Liver (tissue), 3 donors: ENCODE measurements around the gene DPH5.

Experiments
- CTCF ChIP-seq: fragments of 150-350 bp; IDR thresholded peaks from 2 replicates; pipeline ENCODE4 v1.5.1; 2017; ENCODE audit warnings: improper control_type of control experiment, low read depth, low read length; ENCODE audit not compliant: missing input control
- EGR1 ChIP-seq, 2 donors: IDR thresholded peaks; 2 replicates each; pipeline ENCODE4 v1.6.1; 2016 to 2018; ENCODE audit warnings: antibody characterized with exemption in 2 of 2, low read depth in 2 of 2
- FOXA1 ChIP-seq: IDR thresholded peaks from 2 replicates; pipeline ENCODE4 v1.6.1; 2016; ENCODE audit warnings: antibody characterized with exemption
- GABPA ChIP-seq, 2 donors: IDR thresholded peaks in 1 of 2; conservative IDR thresholded peaks in 1 of 2; 2 replicates each; pipeline ENCODE4 v1.6.1; 2016; ENCODE audit warnings: antibody characterized with exemption in 2 of 2, mild to moderate bottlenecking in 1 of 2, moderate library complexity in 1 of 2
- JUND ChIP-seq, 2 donors: IDR thresholded peaks; 2 replicates each; pipeline ENCODE4 v1.6.1; 2016; ENCODE audit warnings: antibody characterized with exemption in 2 of 2
- MAX ChIP-seq: IDR thresholded peaks from 2 replicates; pipeline ENCODE4 v1.6.1; 2016; ENCODE audit warnings: antibody characterized with exemption
- NR2F2 ChIP-seq: IDR thresholded peaks from 2 replicates; pipeline ENCODE4 v1.6.1; 2016; ENCODE audit warnings: antibody characterized with exemption
- donor health status: healthy.
- donor health status: healthy.

GRCh38 chr1:100960098-100960497 is 65.5 kb downstream of the DPH5 start:
- no peak for TF ChIP-seq NR2F2
- TF ChIP-seq MAX, result no peak
- TF ChIP-seq CTCF, result no peak
- no peak for TF ChIP-seq EGR1 (IDR thresholded peaks at IDR 0.05; ENCODE audit: low read depth in 2 of 2)
- no peak for TF ChIP-seq GABPA (IDR thresholded peaks at IDR 0.05 in 1 of 2, conservative IDR thresholded peaks at IDR 0.05 in 1 of 2)
- no peak for TF ChIP-seq JUND (IDR thresholded peaks at IDR 0.05)
- no peak for TF ChIP-seq FOXA1
